ENCODE data around the gene GRK4. TPM values are rescaled to one million over a fixed set of nuclear protein-coding genes. Genes with fewer than 3 reads are reported as not detected.

The GRK4 gene
- total RNA-seq, 1 experiment from 2014 or later = 2.5 TPM

- peaks cover 3% of the 10 kb centered on the region; the same call in 1 of the 2 replicates for H3K4me1 ChIP-seq (ENCODE audit: control insufficient read depth, insufficient read depth, low read length)
- BruUV-seq (replicated peaks) = no TSS peak
- in situ Hi-C loops (cut with HindIII; ENCODE audit: low pct_unique_long_range_greater_than_20kb, low sequenced_read_pairs) (no loop called here), intact Hi-C loops (cut with micrococcal nuclease; ENCODE audit: unreplicated experiment) (no loop called here)
- DNase-seq (ENCODE audit: low read depth, low spot score) (no peak), ATAC-seq (no peak)
- H3K36me3 ChIP-seq (ENCODE audit: control insufficient read depth, insufficient read depth, low read length) = peaks cover 9% of the 10 kb centered on the region
- ChIA-PET POLR2A (no interaction called here), CTCF (no interaction called here)
- no peaks in the 10 kb centered on the region for H3K9me3 ChIP-seq (ENCODE audit: control insufficient read depth, insufficient read depth, low read depth, low read length)
- H3K4me3 ChIP-seq (ENCODE audit: low read depth in 2 of 2, low read length in 2 of 2) = no peak overlapping the region
- no peak overlapping the region for H3K27ac ChIP-seq (ENCODE audit: low read length)
- TF ChIP-seq CTCF (IDR thresholded peaks at IDR 0.05) = no peak
- no peak for TF ChIP-seq TCF7L2 (IDR thresholded peaks at IDR 0.05; ENCODE audit: low read depth, low read length)
- no peaks in the 10 kb centered on the region for H3K27me3 ChIP-seq (ENCODE audit: control insufficient read depth, insufficient read depth, low read length)
Observed at GRCh38 chr4:2964706-2965258, 1.4 kb downstream of the GRK4 start.

DNA sequence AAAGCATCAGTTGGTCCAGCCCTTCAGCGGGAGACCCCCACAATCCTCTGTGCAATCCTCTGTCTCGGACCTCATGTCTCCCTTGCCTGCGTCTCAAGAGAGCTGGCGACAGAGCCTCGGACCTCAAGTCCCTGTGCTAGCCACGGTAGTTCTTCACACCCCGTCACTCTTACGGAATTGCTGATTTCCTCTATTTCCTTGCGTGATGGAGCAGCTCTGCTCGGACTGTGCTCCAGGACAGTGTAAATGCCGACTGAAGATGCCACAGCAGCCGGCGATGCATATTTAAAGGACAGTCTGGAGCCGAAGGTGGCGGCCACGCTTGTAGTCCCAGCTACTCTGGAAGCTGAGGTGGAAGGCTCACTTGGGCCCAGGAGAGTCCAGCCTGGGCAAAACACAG is 1.9 kb downstream of the GRK4 start:
- Histone ChIP-seq H3K4me3 (ENCODE audit: low read depth in 2 of 2, low read length in 2 of 2) (no peak overlapping the region), H3K27ac (ENCODE audit: low read length) (no peak overlapping the region), H3K9me3 (ENCODE audit: control insufficient read depth, insufficient read depth, low read depth, low read length) (no peaks in the 10 kb centered on the region), H3K27me3 (ENCODE audit: control insufficient read depth, insufficient read depth, low read length) (no peaks in the 10 kb centered on the region), H3K36me3 (ENCODE audit: control insufficient read depth, insufficient read depth, low read length) (peaks cover 9% of the 10 kb centered on the region), H3K4me1 (ENCODE audit: control insufficient read depth, insufficient read depth, low read length) (peaks cover 3% of the 10 kb centered on the region; the same call in 1 of the 2 replicates)
- ChIA-PET CTCF (no interaction called here), POLR2A (no interaction called here)
- BruUV-seq (replicated peaks) = no TSS peak
- ATAC-seq = no peak
- in situ Hi-C loops (cut with HindIII; ENCODE audit: low pct_unique_long_range_greater_than_20kb, low sequenced_read_pairs) (no loop called here), intact Hi-C loops (cut with micrococcal nuclease; ENCODE audit: unreplicated experiment) (no loop called here)
- no peak for DNase-seq (ENCODE audit: low read depth, low spot score)
- no peak for TF ChIP-seq TCF7L2 (IDR thresholded peaks at IDR 0.05; ENCODE audit: low read depth, low read length)
- no peak for TF ChIP-seq SIN3A (IDR thresholded peaks at IDR 0.05; ENCODE audit: borderline replicate concordance, insufficient read depth, low read depth, low read length)
- TF ChIP-seq POLR2AphosphoS5 (IDR thresholded peaks at IDR 0.05; ENCODE audit: low read depth, low read length) = no peak
- TF ChIP-seq CTCF (IDR thresholded peaks at IDR 0.05) = no peak
- TF ChIP-seq, protein P1, sequence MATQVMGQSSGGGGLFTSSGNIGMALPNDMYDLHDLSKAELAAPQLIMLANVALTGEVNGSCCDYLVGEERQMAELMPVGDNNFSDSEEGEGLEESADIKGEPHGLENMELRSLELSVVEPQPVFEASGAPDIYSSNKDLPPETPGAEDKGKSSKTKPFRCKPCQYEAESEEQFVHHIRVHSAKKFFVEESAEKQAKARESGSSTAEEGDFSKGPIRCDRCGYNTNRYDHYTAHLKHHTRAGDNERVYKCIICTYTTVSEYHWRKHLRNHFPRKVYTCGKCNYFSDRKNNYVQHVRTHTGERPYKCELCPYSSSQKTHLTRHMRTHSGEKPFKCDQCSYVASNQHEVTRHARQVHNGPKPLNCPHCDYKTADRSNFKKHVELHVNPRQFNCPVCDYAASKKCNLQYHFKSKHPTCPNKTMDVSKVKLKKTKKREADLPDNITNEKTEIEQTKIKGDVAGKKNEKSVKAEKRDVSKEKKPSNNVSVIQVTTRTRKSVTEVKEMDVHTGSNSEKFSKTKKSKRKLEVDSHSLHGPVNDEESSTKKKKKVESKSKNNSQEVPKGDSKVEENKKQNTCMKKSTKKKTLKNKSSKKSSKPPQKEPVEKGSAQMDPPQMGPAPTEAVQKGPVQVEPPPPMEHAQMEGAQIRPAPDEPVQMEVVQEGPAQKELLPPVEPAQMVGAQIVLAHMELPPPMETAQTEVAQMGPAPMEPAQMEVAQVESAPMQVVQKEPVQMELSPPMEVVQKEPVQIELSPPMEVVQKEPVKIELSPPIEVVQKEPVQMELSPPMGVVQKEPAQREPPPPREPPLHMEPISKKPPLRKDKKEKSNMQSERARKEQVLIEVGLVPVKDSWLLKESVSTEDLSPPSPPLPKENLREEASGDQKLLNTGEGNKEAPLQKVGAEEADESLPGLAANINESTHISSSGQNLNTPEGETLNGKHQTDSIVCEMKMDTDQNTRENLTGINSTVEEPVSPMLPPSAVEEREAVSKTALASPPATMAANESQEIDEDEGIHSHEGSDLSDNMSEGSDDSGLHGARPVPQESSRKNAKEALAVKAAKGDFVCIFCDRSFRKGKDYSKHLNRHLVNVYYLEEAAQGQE (IDR thresholded peaks at IDR 0.05; ENCODE audit: insufficient read depth in 1 of 2, low read depth in 2 of 2, low read length in 1 of 2) = no peak
